GM19397 (cell line): Measurements from ENCODE around the gene IGSF3.
"Not testable (repeated sequence)": the region's sequence is repeated elsewhere in the genome, so short reads cannot be mapped to it uniquely, and the experiment has no call there.

ENCODE experiments used
- ATAC-seq: cut with Tn5 transposase; IDR thresholded peaks from one replicate; pipeline ENCODE4 v1.9.1; 2021; ENCODE audit warnings: mild to moderate bottlenecking, moderate library complexity; ENCODE audit not compliant: unreplicated experiment

Gene IGSF3

GRCh38 chr1:116664366-116664977 lies 3.1 kb downstream of the IGSF3 start:
- no peak for ATAC-seq

DNA sequence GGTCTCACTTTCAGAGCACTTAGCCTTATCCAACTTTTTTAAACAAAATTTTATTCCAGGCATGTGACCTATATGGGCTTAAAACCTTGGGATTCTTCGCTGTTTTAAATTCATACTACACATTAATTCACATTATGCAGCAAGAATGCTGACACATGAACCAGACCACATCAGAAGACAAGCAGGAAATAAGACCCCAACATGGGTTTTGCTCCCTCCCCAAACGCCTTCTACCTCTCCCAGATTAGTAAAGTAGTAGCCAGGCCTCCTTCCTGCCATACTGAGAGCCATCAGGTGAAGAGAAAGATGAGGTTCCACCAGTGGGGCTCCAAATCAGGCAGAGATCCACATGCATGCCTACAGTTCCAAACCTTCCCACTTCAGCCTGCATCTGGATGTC lies 3.7 kb downstream of the IGSF3 start:
- ATAC-seq, result no peak

GRCh38 chr1:116661633-116662032 lies 5.9 kb downstream of the IGSF3 start:
- no peak for ATAC-seq

DNA sequence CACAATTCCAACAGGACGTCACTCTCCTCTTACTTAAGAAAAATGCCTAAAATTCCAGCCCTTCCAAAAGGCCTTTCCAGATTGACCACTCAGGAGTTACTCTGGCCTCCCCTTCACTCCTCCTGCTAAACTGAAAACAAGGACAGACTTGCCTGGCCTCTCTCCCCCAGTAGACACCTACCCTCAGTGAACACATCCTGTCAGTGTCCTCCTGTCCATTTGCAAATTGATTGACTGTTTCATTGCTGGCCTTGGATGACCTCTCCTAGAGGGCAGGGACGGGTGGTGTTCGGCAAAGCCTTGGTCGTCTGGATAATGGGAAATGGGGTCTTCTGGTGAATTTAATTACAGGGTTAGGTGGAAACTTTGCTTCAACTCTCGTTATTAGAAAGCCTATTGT lies 8.9 kb downstream of the IGSF3 start:
- not testable (repeated sequence) for ATAC-seq

- ATAC-seq, result not testable (repeated sequence)
Observed at GRCh38 chr1:116657836-116658235, 9.7 kb downstream of the IGSF3 start.

GRCh38 chr1:116654351-116654750 lies 13.2 kb downstream of the IGSF3 start:
- no peak for ATAC-seq

- ATAC-seq, result not testable (repeated sequence)
Observed at GRCh38 chr1:116652598-116652997, 14.9 kb downstream of the IGSF3 start.

DNA sequence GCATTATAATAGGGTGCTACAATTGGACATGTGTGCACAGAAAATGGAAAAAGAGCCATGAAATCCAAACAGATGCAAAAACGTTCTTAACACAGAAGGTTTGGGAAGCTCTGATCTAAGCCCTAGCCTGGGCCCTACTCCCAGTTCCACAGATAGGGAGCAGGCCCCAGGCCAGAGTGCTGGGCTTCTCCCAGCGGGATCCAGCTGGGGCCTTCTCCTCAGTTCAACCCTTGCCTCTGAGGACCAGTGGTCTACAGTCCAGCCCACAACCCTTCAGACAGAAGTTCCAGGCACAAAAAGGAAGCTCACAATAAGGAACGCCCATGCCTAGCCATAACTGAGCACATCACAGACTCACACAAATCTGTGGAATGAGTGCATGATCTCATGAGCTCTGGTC lies 16.8 kb downstream of the IGSF3 start:
- not testable (repeated sequence) for ATAC-seq

- ATAC-seq, result not testable (repeated sequence)
Observed at GRCh38 chr1:116649041-116649440, 18.5 kb downstream of the IGSF3 start.

GRCh38 chr1:116648325-116648724 lies 19.2 kb downstream of the IGSF3 start:
- not testable (repeated sequence) for ATAC-seq

DNA sequence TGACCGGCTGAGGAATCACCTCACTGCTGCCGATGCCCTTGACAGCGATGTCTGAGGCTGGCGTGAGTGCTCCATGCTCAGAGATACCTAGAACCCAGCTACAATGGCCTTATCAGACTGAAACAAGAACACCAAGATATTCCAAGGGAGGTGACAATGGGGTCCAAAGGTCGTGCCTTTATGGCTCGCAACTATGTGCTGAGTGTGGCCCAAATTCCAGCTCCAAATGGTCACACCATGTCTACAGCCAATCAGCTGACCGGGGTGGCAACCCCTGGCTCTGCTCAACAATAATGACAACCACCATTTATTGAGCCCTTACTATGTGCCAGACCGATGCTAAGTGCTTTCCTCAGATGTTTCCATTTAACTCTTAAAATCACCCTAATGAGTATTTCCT lies 20.3 kb downstream of the IGSF3 start:
- not testable (repeated sequence) for ATAC-seq

DNA sequence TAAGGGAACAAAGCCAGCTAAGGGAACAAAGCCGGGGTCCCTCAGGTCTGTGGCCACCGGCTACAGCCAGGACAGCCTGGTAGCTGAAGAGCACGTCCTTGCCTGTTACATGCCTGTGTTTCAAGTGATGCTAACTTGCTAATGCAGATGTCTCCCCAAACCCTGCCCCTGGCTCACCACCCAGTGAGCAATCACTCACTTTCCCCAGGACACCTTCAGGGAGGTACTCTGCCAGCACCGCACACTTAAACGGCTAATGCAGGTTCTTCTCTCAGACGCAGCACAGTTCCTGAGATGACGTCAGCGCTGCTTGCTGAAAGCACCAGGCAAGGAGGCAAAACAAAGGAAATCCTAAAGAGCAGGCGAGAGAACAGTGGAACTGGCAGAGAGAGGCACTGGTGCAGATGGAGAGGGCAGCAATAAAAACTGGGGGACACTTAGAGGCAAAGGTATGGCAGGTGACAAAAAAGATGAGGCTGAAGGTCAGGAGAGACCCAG lies 20.8 kb downstream of the IGSF3 start:
- ATAC-seq, result not testable (repeated sequence)

DNA sequence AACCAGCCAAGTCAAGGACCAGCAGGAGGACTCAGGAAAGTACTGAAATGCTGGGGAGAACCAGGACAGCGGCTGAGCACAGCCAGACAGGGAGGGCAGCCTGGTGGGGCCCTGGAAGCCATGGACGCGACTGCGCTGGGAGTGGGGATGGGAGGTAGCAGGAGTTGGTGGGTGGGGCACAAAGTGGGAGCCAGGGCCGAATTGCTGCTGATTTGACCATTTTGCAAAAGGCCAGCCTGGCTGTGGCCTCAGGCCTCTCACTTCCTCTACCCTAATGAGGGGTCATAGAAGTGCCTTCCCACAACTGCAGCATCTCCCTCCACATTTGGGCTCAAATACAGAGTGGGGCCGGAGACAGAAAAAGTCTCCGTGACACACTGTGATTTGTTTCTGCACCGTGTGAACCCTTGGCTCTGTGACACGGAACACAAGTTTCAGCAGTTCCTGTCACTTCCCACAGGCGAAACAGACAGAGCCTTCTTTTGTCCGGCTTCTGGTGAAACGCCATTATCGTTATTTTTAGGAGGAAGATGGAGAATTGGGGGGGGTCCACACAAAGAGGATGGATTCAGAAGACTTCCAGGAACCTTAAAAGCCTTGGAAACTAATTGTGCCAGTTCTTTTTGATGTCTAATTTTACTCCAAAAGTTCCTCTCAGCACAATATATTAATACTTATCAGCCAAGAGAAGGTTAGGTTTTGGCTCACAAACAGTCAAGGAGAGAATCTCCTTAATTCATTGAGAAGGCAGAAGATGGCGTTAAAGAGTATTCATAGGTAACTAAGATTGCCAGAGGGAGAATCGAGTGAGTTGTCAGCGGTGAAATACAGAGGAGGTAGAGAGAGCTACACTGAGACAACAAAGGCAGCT lies 21.5 kb downstream of the IGSF3 start:
- not testable (repeated sequence) for ATAC-seq

- not testable (repeated sequence) for ATAC-seq
Observed at GRCh38 chr1:116644993-116645392, 22.5 kb downstream of the IGSF3 start.

DNA sequence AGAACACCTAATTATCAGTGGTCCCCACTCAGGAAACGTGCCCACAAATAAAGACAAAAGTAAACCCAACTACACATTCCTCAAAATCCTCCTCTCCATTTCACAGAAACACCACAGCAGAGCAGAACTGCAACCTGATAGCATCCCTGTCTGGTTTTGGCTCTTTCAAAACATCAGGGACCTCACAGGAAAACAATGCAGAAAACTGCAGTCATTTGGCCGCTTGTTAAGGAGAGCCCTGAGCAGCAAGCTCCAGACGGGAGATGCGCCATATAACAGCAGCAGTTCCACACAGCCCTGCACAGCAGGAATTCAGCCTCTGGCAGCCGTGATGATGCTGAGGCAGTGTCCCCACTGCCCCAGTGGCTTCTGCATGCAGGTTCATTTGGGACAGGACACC lies 23.4 kb downstream of the IGSF3 start:
- ATAC-seq, result not testable (repeated sequence)

DNA sequence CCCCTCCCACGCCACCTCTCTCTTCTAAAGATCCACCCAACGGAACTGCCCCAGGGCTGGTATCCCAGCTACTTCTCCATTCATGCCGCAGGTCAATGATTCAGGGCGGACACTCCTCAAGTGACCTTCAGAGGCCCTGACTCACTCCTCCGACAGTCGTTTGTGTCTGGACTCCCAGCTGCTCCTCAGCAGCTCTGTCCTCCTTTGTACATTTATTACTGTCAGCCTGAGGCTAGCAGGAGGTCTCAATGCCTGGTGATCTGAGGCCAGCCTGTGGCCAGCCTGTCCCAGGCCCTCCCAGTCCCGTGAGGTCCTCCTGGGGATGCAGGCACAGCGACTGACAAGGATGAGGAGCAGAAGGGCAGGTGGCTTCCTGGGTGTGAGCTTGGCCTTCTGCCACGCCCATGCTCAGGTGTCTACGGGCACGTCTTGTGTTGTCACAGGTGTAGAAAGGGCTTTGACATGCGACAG lies 24.2 kb downstream of the IGSF3 start:
- not testable (repeated sequence) for ATAC-seq

DNA sequence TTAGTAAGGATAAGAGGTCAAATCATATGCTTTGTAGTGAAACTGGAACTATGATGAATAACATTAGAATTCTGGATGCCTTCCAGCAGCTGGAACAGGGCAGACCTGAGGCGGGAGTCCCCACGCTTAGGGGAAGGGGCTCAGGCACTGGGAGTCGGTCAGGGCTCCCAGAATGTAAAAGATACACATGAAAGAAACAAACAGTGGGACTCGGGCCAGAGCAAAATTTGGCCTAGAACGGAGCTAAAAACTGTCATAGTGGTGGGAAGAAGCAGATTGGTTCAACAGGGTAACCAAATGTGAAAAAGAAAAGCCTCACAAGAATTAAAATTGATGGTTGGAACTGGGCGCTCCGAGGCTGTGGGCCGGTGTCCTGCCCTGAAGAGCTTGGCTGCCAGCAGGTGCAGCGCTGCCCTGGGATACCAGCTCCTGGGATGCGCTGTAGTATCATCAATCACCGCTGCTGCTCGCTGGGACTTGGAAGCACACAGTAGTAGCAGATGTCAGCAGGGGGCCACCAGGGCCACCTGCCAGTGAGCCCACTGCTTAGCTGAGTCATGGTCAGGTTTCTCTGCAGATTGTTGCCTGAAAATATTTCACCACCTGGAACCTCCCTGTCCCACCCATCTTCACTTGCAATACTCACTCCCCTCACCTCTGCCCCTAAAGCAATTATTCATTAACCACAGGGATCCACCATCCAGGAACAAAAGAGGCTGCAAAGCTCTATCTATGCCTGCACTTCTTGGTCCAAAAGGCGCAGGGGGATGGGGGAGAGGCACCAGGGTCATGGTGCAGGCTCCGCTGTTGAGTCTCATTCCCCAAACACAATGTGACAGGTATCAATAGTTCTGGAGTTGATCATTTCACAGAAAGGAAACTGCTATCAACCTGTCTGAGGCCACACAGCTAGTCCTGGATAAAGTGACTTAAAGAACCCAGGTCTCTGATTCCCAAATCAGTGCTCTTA lies 24.9 kb downstream of the IGSF3 start:
- not testable (repeated sequence) for ATAC-seq

GRCh38 chr1:116637583-116637982 lies 29.9 kb downstream of the IGSF3 start:
- ATAC-seq, result not testable (repeated sequence)

DNA sequence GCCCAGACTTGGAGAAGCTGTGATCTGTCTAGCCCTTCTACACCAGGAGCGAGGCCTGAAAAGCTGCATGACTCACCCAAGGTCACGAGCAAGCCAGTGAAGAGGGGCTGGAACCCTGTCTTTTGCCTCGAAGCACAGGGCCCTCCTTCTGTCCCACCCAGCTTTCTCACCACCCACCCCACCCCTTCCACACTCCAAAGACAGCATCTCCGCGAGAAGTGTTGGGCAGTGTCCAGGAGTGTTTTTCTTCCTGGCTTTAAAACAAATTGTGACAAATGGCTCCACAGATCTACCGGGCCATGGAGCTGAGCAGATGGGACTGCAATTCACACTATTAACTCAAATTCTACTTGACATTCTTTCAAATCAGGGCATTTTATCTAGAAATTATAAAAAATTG lies 30.9 kb downstream of the IGSF3 start:
- not testable (repeated sequence) for ATAC-seq

- ATAC-seq, result not testable (repeated sequence)
Observed at GRCh38 chr1:116634386-116634785, 33.1 kb downstream of the IGSF3 start.
